ENCODE data around the gene PSMG1.

The PSMG1 gene

GRCh38 chr21:39196310-39196709 lies 13.1 kb upstream of the PSMG1 start:
- H3K4me3 ChIP-seq (ENCODE audit: low read depth, low read length): no peak overlapping the region
- DNase-seq (ENCODE audit: low read depth): no peak
- TF ChIP-seq POLR2A (IDR thresholded peaks at IDR 0.05; ENCODE audit: extremely low read depth, insufficient read length): no peak
- TF ChIP-seq, protein P1, sequence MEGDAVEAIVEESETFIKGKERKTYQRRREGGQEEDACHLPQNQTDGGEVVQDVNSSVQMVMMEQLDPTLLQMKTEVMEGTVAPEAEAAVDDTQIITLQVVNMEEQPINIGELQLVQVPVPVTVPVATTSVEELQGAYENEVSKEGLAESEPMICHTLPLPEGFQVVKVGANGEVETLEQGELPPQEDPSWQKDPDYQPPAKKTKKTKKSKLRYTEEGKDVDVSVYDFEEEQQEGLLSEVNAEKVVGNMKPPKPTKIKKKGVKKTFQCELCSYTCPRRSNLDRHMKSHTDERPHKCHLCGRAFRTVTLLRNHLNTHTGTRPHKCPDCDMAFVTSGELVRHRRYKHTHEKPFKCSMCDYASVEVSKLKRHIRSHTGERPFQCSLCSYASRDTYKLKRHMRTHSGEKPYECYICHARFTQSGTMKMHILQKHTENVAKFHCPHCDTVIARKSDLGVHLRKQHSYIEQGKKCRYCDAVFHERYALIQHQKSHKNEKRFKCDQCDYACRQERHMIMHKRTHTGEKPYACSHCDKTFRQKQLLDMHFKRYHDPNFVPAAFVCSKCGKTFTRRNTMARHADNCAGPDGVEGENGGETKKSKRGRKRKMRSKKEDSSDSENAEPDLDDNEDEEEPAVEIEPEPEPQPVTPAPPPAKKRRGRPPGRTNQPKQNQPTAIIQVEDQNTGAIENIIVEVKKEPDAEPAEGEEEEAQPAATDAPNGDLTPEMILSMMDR (IDR thresholded peaks at IDR 0.05; ENCODE audit: low read depth, low read length): no peak
- TF ChIP-seq, protein P2, sequence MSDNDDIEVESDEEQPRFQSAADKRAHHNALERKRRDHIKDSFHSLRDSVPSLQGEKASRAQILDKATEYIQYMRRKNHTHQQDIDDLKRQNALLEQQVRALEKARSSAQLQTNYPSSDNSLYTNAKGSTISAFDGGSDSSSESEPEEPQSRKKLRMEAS (IDR thresholded peaks at IDR 0.05; ENCODE audit: low read depth, low read length): no peak
- TF ChIP-seq MYC (IDR thresholded peaks at IDR 0.05; ENCODE audit: low read depth, low read length): no peak

DNA sequence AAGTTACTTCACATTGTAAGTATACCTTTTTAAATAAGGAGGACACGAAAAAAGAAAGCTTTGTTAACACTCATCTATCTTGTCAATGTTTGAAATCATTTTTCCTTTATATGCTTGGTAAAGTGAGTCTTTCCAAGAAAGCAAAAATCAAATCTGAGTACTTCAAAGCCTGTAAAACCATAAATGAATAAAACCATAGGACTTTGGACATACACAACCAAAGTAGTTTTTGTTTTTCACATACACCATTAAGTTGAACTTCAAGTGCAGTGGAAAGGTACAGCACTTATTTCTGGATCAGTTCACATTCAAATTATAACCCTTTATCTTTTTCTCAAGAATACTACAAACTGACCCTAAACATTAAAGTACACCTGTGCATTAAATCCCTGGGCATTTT lies 10.1 kb upstream of the PSMG1 start:
- TF ChIP-seq, protein P1 (IDR thresholded peaks at IDR 0.05; ENCODE audit: low read depth, low read length): no peak
- TF ChIP-seq POLR2A (IDR thresholded peaks at IDR 0.05; ENCODE audit: extremely low read depth, insufficient read length) (no peak), MYC (IDR thresholded peaks at IDR 0.05; ENCODE audit: low read depth, low read length) (no peak)
- TF ChIP-seq, protein P2 (IDR thresholded peaks at IDR 0.05; ENCODE audit: low read depth, low read length): no peak
- H3K4me3 ChIP-seq (ENCODE audit: low read depth, low read length): no peak overlapping the region
- DNase-seq (ENCODE audit: low read depth): no peak

GRCh38 chr21:39189857-39190604 lies 6.8 kb upstream of the PSMG1 start:
- TF ChIP-seq, protein P2 (IDR thresholded peaks at IDR 0.05; ENCODE audit: low read depth, low read length): no peak
- TF ChIP-seq POLR2A (IDR thresholded peaks at IDR 0.05; ENCODE audit: extremely low read depth, insufficient read length): no peak
- TF ChIP-seq MYC (IDR thresholded peaks at IDR 0.05; ENCODE audit: low read depth, low read length): no peak
- TF ChIP-seq, protein P1 (IDR thresholded peaks at IDR 0.05; ENCODE audit: low read depth, low read length): no peak
- no peak for DNase-seq (ENCODE audit: low read depth)

DNA sequence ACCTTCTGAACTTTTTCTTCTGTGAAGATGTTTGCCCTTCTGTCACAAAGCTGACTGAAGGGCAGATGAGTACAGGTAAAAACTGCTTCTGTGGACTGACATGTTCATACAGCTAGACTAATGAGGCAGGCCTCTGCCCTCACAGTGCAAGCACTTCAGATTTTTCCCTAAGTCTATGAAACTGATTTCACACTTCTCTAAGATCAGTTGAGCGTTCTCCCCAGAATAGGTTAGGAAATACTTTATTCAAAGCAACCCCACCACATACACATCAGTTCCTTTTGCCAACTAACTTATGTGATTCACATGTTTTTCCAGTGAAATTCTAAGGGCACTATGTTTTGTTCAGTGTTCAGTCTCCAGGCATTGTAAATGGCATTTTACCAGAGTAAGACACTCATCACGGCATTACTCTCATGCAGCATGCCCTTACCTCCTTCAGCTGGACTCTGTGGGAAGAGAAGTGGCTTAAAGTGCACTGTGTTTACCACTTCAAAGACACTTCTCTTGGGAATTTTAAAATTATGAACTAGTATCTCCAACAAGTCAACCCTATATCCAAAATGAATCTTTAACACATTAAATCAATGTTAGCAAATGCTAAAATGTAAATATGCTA lies 5.4 kb upstream of the PSMG1 start:
- TF ChIP-seq POLR2A (IDR thresholded peaks at IDR 0.05; ENCODE audit: extremely low read depth, insufficient read length) (no peak), MYC (IDR thresholded peaks at IDR 0.05; ENCODE audit: low read depth, low read length) (no peak)
- TF ChIP-seq, protein P2 (IDR thresholded peaks at IDR 0.05; ENCODE audit: low read depth, low read length): no peak
- TF ChIP-seq, protein P1 (IDR thresholded peaks at IDR 0.05; ENCODE audit: low read depth, low read length): no peak
- H3K4me3 ChIP-seq (ENCODE audit: low read depth, low read length): no peak overlapping the region
- no peak for DNase-seq (ENCODE audit: low read depth)

More at GRCh38 chr21:39189857-39190604, 6.8 kb upstream of the PSMG1 start:
- H3K4me3 ChIP-seq (ENCODE audit: low read depth, low read length): no peak overlapping the region

GRCh38 chr21:39187141-39187540 lies 3.9 kb upstream of the PSMG1 start:
- H3K4me3 ChIP-seq (ENCODE audit: low read depth, low read length): no peak overlapping the region
- DNase-seq (ENCODE audit: low read depth): no peak
- TF ChIP-seq, protein P1 (IDR thresholded peaks at IDR 0.05; ENCODE audit: low read depth, low read length): no peak
